Heart left ventricle (tissue), 16 donors: ENCODE results near the gene KIAA1671. TPM values are rescaled to one million over a fixed set of nuclear protein-coding genes. Genes with fewer than 3 reads are reported as not detected.

Experiments
- ATAC-seq, 4 donors: fragments of 200-7000 bp; cut with Tn5 transposase; one replicate each; pipeline ENCODE4 v1.9.1; 2020 to 2022; ENCODE audit warnings: moderate library complexity in 4 of 4, mild to moderate bottlenecking in 3 of 4, moderate number of reproducible peaks in 1 of 4
- DNase-seq, 5 donors: peaks; one replicate each; pipeline ENCODE4 v3.0.0-alpha.2; 2020
- H3K27ac ChIP-seq, 12 donors: fragments of 200-600 bp; sonication (generic) in 4 of 12; one replicate each; pipeline versions ENCODE4 v1.5.0 to v1.8.0; 2016 to 2022; ENCODE audit warnings: mild to moderate bottlenecking in 2 of 12
- H3K27me3 ChIP-seq, 9 donors: fragments of 200-600 bp; sonication (generic) in 2 of 9; one replicate each; pipeline versions ENCODE4 v1.5.1 to v1.8.0; 2016 to 2022; ENCODE audit warnings: mild to moderate bottlenecking in 3 of 9
- H3K36me3 ChIP-seq, 9 donors: fragments of 200-600 bp; sonication (generic) in 2 of 9; one replicate each; pipeline versions ENCODE4 v1.5.0 to v1.8.0; 2018 to 2022; ENCODE audit warnings: mild to moderate bottlenecking in 2 of 9
- H3K4me1 ChIP-seq, 12 donors: fragments of 200-600 bp; sonication (generic) in 4 of 12; one replicate each; pipeline versions ENCODE4 v1.5.0 to v1.8.0; 2016 to 2022; ENCODE audit warnings: mild to moderate bottlenecking in 3 of 12
- H3K4me3 ChIP-seq, 12 donors: fragments of 200-600 bp; sonication (generic) in 4 of 12; one replicate each; pipeline versions ENCODE4 v1.5.0 to v1.8.0; 2017 to 2022; ENCODE audit warnings: mild to moderate bottlenecking in 9 of 12, moderate library complexity in 4 of 12
- H3K9me3 ChIP-seq, 12 donors: fragments of 200-600 bp; sonication (generic) in 4 of 12; one replicate each; pipeline versions ENCODE4 v1.5.0 to v1.8.0; 2016 to 2022; ENCODE audit warnings: mild to moderate bottlenecking in 1 of 12
- POLR2A ChIP-seq, 2 donors: fragments of 450-650 bp; IDR thresholded peaks; one replicate each; pipeline ENCODE4 v1.6.1; 2017; ENCODE audit warnings: antibody characterized with exemption in 2 of 2, mild to moderate bottlenecking in 2 of 2, moderate library complexity in 2 of 2
- WGBS, 4 donors: extraction: QIAGEN DNeasy Blood & Tissue Kit in 2 of 4; methylation state at CpG; one replicate each; pipeline versions ENCODE4 v1.1.5 to v1.1.7; 2013 to 2018; 5-methylcytosine and 5-hydroxymethylcytosine counted together
- intact Hi-C, 10 donors: fragments of 100-400 bp; cut with DNase I; formaldehyde crosslinking; loops; one replicate each; pipeline versions ENCODE4 v1.11.1 to v1.14.2; 2022
- polyA plus RNA-seq, 2 donors: library from polyadenylated mRNA; stranded (reverse); fragments of 200-250 nt; gene quantifications; one replicate each; pipeline ENCODE4 v1.2.3, GENCODE V29; 2013
- total RNA-seq, 9 donors: library from RNA; depleted of rRNA in 2 of 9; stranded (reverse); fragments of >200 nt in 2 of 9; fragmentation: NEBNext Ultra II Directional in 3 of 9; extraction: Animal tissue kit (Norgen Biotek cat#: 25700) in 3 of 9; gene quantifications; one replicate each; pipeline versions ENCODE4 v1.1.0 to v1.2.4, GENCODE V29; 2016 to 2023
- TF ChIP-seq, protein P1 (sequence below), 12 donors: fragments of 200-600 bp; sonication (generic) in 4 of 12; IDR thresholded peaks; one replicate each; pipeline versions ENCODE4 v1.5.0 to v1.8.0; 2018 to 2022; ENCODE audit warnings: antibody characterized with exemption in 12 of 12, mild to moderate bottlenecking in 5 of 12
- donor health status: ischemic (EF 13 %, LVEDD 7.1; RV severe dilation, severe dysfunction).
- donor health status: healthy with polysubstance abuse.
- donor health status: DM: no; HTN: yes; CAD: no.
- donor health status: DM: no; HTN: no; CAD: no.
- donor health status: ischemic (EF 25% LVEDD 6.9; RV normal size, moderate dysfunction).
- donor health status: ischemic (EF 25% LVEDD 5.7; RV mildly dilated, moderate dysfunction).
- donor health status: healthy.
- donor health status: DM: yes; HTN: yes; CAD: no.
- donor health status: ischemic (EF 35%, LVEDD 5.7; RV mildly dilated, moderate dysfunction).
- donor health status: nonischemic (EF 11% LVEDD 7.7; RV severe dilation, severe dysfunction).
- donor health status: DM: yes; HTN: yes; CAD: no.
- donor health status: PGD.
- donor health status: ischemic (EF 29% LVEDD 5.4; RV normal size, mild dysfunction).
- donor health status: nonischemic (EF 23%, LVEDD 6.1; RV moderate dilation, normal function).

KIAA1671 gene
- total and polyA plus RNA-seq, 11 donors, result 4.5 to 22.1 (median 13.2) TPM

DNA sequence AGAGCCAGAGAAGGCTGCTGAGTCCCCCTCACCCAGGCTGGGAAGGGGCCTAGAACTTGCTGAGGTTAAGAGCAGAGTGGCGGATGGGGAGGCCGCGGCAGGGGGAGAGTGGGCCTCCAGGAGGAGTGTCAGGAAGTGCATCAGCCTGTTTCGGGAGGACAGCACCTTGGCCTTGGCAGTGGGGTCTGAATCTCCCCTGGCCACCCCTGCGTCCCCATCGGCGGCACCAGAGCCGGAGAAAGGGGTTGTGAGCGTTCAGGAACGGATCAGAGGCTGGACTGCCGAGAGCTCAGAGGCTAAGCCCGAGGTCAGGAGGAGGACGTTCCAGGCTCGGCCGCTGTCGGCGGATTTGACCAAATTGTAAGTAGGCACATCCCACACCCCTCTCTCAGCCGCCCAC, 76.7 kb downstream of the KIAA1671 start:
- 93 to 97% (median 95%) methylated on average over 17 to 18 of the region's 18 CpGs for WGBS, 4 donors
- intact Hi-C loops, result loop anchor here (2.0 to 5.0 kb wide), 3 partner anchors 42 to 77 kb away; partner anchors contain the start of gene KIAA1671 (in 9 of the 10)
- H3K27ac ChIP-seq, result peak overlapping the region in 7 of 12 donors; percentile 12 to 72 (median 52)
- no peaks in the 10 kb centered on the region for H3K27me3 ChIP-seq
- ATAC-seq (no peak), DNase-seq (no peak)
- H3K4me3 ChIP-seq, result no peak overlapping the region
- TF ChIP-seq, protein P1, sequence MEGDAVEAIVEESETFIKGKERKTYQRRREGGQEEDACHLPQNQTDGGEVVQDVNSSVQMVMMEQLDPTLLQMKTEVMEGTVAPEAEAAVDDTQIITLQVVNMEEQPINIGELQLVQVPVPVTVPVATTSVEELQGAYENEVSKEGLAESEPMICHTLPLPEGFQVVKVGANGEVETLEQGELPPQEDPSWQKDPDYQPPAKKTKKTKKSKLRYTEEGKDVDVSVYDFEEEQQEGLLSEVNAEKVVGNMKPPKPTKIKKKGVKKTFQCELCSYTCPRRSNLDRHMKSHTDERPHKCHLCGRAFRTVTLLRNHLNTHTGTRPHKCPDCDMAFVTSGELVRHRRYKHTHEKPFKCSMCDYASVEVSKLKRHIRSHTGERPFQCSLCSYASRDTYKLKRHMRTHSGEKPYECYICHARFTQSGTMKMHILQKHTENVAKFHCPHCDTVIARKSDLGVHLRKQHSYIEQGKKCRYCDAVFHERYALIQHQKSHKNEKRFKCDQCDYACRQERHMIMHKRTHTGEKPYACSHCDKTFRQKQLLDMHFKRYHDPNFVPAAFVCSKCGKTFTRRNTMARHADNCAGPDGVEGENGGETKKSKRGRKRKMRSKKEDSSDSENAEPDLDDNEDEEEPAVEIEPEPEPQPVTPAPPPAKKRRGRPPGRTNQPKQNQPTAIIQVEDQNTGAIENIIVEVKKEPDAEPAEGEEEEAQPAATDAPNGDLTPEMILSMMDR (IDR thresholded peaks at IDR 0.05), result no peak
- TF ChIP-seq POLR2A (IDR thresholded peaks at IDR 0.05), result no peak
- peaks cover 0 to 25% (median 0%) of the 10 kb centered on the region in 9 donors for H3K36me3 ChIP-seq
- no peaks in the 10 kb centered on the region for H3K9me3 ChIP-seq
- peaks cover 0 to 53% (median 33%) of the 10 kb centered on the region in 12 donors for H3K4me1 ChIP-seq

DNA sequence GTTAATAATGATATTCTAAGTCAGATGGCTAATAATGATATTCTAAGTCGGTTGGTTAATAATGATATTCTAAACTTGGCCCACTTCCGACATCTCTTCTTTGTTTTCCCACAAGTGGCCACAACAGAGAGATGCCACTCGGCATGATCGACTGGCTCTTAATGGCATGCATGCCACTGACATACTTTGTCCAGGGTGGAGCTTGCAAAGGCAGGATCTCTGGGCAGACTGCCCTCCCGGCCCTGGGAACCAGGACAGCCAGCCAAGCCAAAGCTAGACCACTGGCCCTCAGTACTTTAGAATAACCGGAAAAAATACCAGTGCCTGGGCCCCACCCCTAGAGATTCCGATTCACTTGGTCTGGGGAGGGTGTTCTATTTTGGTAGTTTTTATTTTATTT, 78.1 kb downstream of the KIAA1671 start:
- Histone ChIP-seq H3K36me3 (peaks cover 0 to 29% (median 0%) of the 10 kb centered on the region in 9 donors), H3K4me1 (peaks cover 0 to 49% (median 27%) of the 10 kb centered on the region in 12 donors)
- peak in 4 of 5 donors; percentile 49 to 75 (median 60) for DNase-seq

DNA sequence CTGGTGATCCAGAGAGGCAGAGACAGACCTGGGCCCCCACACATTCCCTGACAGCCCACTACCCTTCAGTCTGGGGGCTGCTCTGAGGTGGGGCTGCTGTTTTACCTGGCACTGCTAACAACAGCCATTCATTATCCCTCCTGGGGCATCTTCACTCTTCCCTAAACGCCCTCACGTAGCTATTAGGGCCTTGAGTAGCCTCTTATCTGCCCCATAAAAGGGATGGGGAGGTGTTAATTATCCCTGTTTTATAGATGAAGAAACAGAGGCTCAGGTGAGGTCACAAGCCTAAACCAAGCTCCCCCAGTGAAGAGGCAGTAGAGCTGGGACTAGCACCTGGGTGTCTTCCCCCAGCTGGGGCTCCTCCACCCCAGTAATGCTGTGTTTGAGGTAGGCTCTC, 79.5 kb downstream of the KIAA1671 start:
- Histone ChIP-seq H3K9me3 (no peaks in the 10 kb centered on the region), H3K4me3 (no peak overlapping the region), H3K36me3 (peaks cover 0 to 33% (median 0%) of the 10 kb centered on the region in 9 donors), H3K27ac (no peak overlapping the region), H3K4me1 (peaks cover 0 to 34% (median 13%) of the 10 kb centered on the region in 12 donors), H3K27me3 (no peaks in the 10 kb centered on the region)
- intact Hi-C loops, result no loop called here
- WGBS, 4 donors, result 90 to 93% (median 92%) methylated on average over 2 of the region's 2 CpGs
- DNase-seq (no peak), ATAC-seq (no peak)
- no peak for TF ChIP-seq POLR2A (IDR thresholded peaks at IDR 0.05)
- TF ChIP-seq, protein P1 (IDR thresholded peaks at IDR 0.05), result no peak

More for the DNA sequence above, 78.1 kb downstream of the KIAA1671 start:
- no peaks in the 10 kb centered on the region for H3K27me3 ChIP-seq
- no peak overlapping the region for H3K27ac ChIP-seq
- TF ChIP-seq POLR2A (IDR thresholded peaks at IDR 0.05), result no peak
- TF ChIP-seq, protein P1 (IDR thresholded peaks at IDR 0.05), result no peak
- no peaks in the 10 kb centered on the region for H3K9me3 ChIP-seq
- ATAC-seq, result peak; percentile 55 to 77 (median 70)
- H3K4me3 ChIP-seq, result no peak overlapping the region
- 44 to 50% (median 47%) methylated on average over 7 of the region's 7 CpGs for WGBS, 4 donors
- intact Hi-C loops, result no loop called here

DNA sequence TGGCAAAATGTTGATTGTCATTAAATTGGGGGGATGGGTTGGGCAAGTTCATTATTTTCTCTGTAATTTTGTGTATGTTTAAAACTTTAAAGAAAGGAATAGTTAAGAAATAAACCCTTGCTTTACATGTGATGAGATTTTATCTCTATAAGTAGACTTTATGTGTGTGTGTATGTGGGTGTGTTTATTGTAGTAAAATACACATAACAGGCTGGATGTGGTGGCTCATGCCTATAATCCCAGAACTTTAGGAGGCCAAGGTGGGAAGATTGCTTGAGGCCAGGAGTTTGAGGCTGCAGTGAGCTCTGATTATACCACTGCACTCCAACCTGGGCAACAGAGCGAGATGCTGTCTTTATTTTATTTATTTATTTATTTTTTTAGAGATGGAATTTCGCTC, 83.2 kb downstream of the KIAA1671 start:
- WGBS, 4 donors, result 94 to 99% (median 98%) methylated on average over 2 of the region's 2 CpGs
- peaks cover 0 to 60% (median 19%) of the 10 kb centered on the region in 9 donors for H3K36me3 ChIP-seq
- TF ChIP-seq POLR2A (IDR thresholded peaks at IDR 0.05), result no peak
- TF ChIP-seq, protein P1 (IDR thresholded peaks at IDR 0.05), result no peak
- no peak for ATAC-seq
- H3K27ac ChIP-seq, result no peak overlapping the region
- no peaks in the 10 kb centered on the region for H3K9me3 ChIP-seq
- no peak for DNase-seq
- intact Hi-C loops, result no loop called here
- H3K4me3 ChIP-seq, result no peak overlapping the region
- H3K27me3 ChIP-seq, result no peaks in the 10 kb centered on the region
- peaks cover 0 to 9% (median 0%) of the 10 kb centered on the region in 12 donors for H3K4me1 ChIP-seq
